TTC549 (cell line): Measurements from ENCODE around the gene OR51S1.
"Not testable (repeated sequence)": the region's sequence is repeated elsewhere in the genome, so short reads cannot be mapped to it uniquely, and the experiment has no call there.

Source experiments
- FAIRE-seq: peaks from 2 replicates; lab custom pipeline; 2012; peaks lifted over from hg19 to GRCh38; lab: Jason Lieb, UNC

The OR51S1 gene

GRCh38 chr11:4804280-4804679 is 44.7 kb downstream of the OR51S1 start, which contains the start of gene OR52R1:
Gene OR52R1, minus strand, starts transcription at chr11:4804380. Its CDS starts 0 bp downstream, at chr11:4804380.
- no peak for FAIRE-seq

DNA sequence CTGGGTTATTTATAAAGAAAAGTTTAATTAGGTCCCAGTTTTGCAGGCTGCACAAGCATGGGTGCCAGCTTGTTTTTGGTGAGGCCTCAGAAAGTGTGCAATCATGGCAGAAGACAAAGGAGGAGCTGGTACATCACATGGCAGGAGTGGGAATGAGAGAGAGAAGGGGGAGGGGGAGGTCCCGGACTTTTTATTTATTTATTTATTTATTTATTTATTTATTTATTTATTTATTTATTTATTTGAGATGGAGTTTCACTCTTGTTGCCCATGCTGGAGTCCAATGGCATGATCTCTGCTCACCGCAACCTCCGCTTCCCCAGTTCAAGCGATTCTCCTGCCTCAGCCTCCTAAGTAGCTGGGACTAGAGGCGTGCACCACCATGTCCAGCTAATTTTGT is 47.7 kb downstream of the OR51S1 start:
- not testable (repeated sequence) for FAIRE-seq

- FAIRE-seq: no peak
Measured at GRCh38 chr11:4798427-4799183, 50.4 kb downstream of the OR51S1 start.
